CD14-positive monocyte (primary cell): Measurements from ENCODE around the gene KCNJ5. TPM values are rescaled to one million over a fixed set of nuclear protein-coding genes. Genes with fewer than 3 reads are reported as not detected.

Source experiments
- DNase-seq, 3 donors: peaks; one replicate each; pipeline ENCODE4 v3.0.0-alpha.2; 2011 to 2022
- H2AFZ ChIP-seq: 2 replicates; pipeline ENCODE4 v1.6.0; 2012; ENCODE audit warnings: mild to moderate bottlenecking, low read depth, low read length, inconsistent platforms; ENCODE audit not compliant: insufficient read depth, poor library complexity, severe bottlenecking
- H3K27ac ChIP-seq, 2 donors: 1 replicate in 1 of 2; 2 replicates in 1 of 2; pipeline ENCODE4 v1.5.1; 2012 to 2013; ENCODE audit warnings: low read length in 2 of 2, control low read depth in 1 of 2, inconsistent platforms in 1 of 2, low read depth in 1 of 2, mild to moderate bottlenecking in 1 of 2
- H3K27me3 ChIP-seq, 2 donors: one replicate each; pipeline versions ENCODE4 v1.6.0 to v1.6.1; 2011 to 2013; ENCODE audit warnings: low read length in 2 of 2; ENCODE audit not compliant: control insufficient read depth in 2 of 2, insufficient read depth in 2 of 2
- H3K36me3 ChIP-seq, 2 donors: replicated peaks in 1 of 2; 1 replicate in 1 of 2; 2 replicates in 1 of 2; pipeline versions ENCODE4 v1.5.1 to v1.6.1; 2012 to 2013; ENCODE audit warnings: low read length in 2 of 2, control low read depth in 1 of 2, inconsistent platforms in 1 of 2, mild to moderate bottlenecking in 1 of 2; ENCODE audit not compliant: insufficient read depth in 2 of 2, control insufficient read depth in 1 of 2
- H3K4me1 ChIP-seq, 2 donors: 1 replicate in 1 of 2; 2 replicates in 1 of 2; pipeline versions ENCODE4 v1.5.1 to v1.6.1; 2012 to 2013; ENCODE audit warnings: low read length in 2 of 2, control low read depth in 1 of 2, inconsistent platforms in 1 of 2, mild to moderate bottlenecking in 1 of 2, moderate library complexity in 1 of 2; ENCODE audit not compliant: insufficient read depth in 2 of 2, control insufficient read depth in 1 of 2
- H3K4me2 ChIP-seq: replicated peaks from 2 replicates; pipeline ENCODE3; 2012; ENCODE audit warnings: low read length, moderate library complexity, mild to moderate bottlenecking; ENCODE audit not compliant: poor library complexity, severe bottlenecking; ENCODE audit errors: extremely low read depth
- H3K4me3 ChIP-seq, 3 experiments: fragments of 200-600 bp in 1 of 3; sonication (generic) in 1 of 3; replicated peaks in 1 of 3; 1 replicate in 2 of 3; 2 replicates in 1 of 3; pipeline ENCODE4 v1.5.1; 2011 to 2013; ENCODE audit warnings: low read length in 3 of 3, mild to moderate bottlenecking in 3 of 3, control low read depth in 2 of 3, low read depth in 2 of 3, inconsistent platforms in 1 of 3, moderate library complexity in 1 of 3
- H3K79me2 ChIP-seq: 2 replicates; pipeline ENCODE4 v1.6.0; 2012; ENCODE audit warnings: mild to moderate bottlenecking, control low read depth, inconsistent platforms, low read length, moderate library complexity; ENCODE audit not compliant: insufficient read depth
- H3K9ac ChIP-seq: 2 replicates; pipeline ENCODE4 v1.6.0; 2017; ENCODE audit warnings: low read length, mild to moderate bottlenecking; ENCODE audit not compliant: insufficient read depth, poor library complexity, severe bottlenecking
- H3K9me3 ChIP-seq, 2 donors: replicated peaks in 1 of 2; 1 replicate in 1 of 2; 2 replicates in 1 of 2; pipeline versions ENCODE4 v1.5.1 to v1.6.1; 2012 to 2013; ENCODE audit warnings: low read length in 2 of 2, control low read depth in 1 of 2; ENCODE audit not compliant: control insufficient read depth in 1 of 2, insufficient read depth in 1 of 2
- H4K20me1 ChIP-seq: 2 replicates; pipeline ENCODE4 v1.6.0; 2012; ENCODE audit warnings: mild to moderate bottlenecking, low read length, control low read depth, moderate library complexity; ENCODE audit not compliant: insufficient read depth
- H3K27ac Mint-ChIP-seq, 7 donors: one replicate each; pipeline ENCODE4 v1.8.0; 2020; ENCODE audit warnings: mild to moderate bottlenecking in 7 of 7, mixed read lengths in 7 of 7, moderate library complexity in 6 of 7, inconsistent platforms in 2 of 7
- H3K27me3 Mint-ChIP-seq, 3 donors: one replicate each; pipeline ENCODE4 v1.8.0; 2021 to 2022; ENCODE audit warnings: low read depth in 3 of 3, mild to moderate bottlenecking in 3 of 3, mixed read lengths in 3 of 3, moderate library complexity in 3 of 3, inconsistent platforms in 1 of 3
- H3K36me3 Mint-ChIP-seq, 2 donors: one replicate each; pipeline ENCODE4 v1.8.0; 2020; ENCODE audit warnings: mixed read lengths in 2 of 2, inconsistent platforms in 1 of 2, mild to moderate bottlenecking in 1 of 2
- H3K4me1 Mint-ChIP-seq: one replicate; pipeline ENCODE4 v1.8.0; 2020; ENCODE audit warnings: mild to moderate bottlenecking, mixed read lengths
- H3K4me3 Mint-ChIP-seq, 2 donors: one replicate each; pipeline ENCODE4 v1.8.0; 2020; ENCODE audit warnings: mild to moderate bottlenecking in 2 of 2, mixed read lengths in 2 of 2, moderate library complexity in 1 of 2
- H3K9me3 Mint-ChIP-seq, 7 donors: one replicate each; pipeline ENCODE4 v1.8.0; 2020 to 2022; ENCODE audit warnings: mixed read lengths in 7 of 7, mild to moderate bottlenecking in 6 of 7, moderate library complexity in 6 of 7, inconsistent platforms in 2 of 7
- CTCF ChIP-seq: fragments of 200-600 bp; IDR thresholded peaks from one replicate; pipeline ENCODE4 v1.8.0; 2022; ENCODE audit warnings: antibody characterized with exemption, mild to moderate bottlenecking
- WGBS: methylation state at CpG from one replicate; pipeline ENCODE4 v1.1.5; 2013; ENCODE audit warnings: missing lambda C conversion rate; ENCODE audit not compliant: insufficient coverage; 5-methylcytosine and 5-hydroxymethylcytosine counted together
- intact Hi-C, 2 donors: fragments of 100-400 bp; cut with micrococcal nuclease; formaldehyde crosslinking; loops; one replicate each; pipeline versions ENCODE4 v1.15.0 to v1.15.1; 2023
- polyA plus RNA-seq, 3 donors: library from polyadenylated mRNA; depleted of rRNA in 1 of 3; unstranded in 2 of 3; stranded (reverse) in 1 of 3; fragments of 300-500 nt in 2 of 3; fragments of >200 nt in 1 of 3; fragmentation: Illumina TruSeq in 2 of 3; gene quantifications; 1 replicate in 2 of 3; 2 replicates in 1 of 3; pipeline ENCODE4 v1.2.3, GENCODE V29; 2012 to 2021

The KCNJ5 gene
- polyA plus RNA-seq, 3 donors, result 0.03 TPM; not detected in 2

- 84% methylated on average over 10 of the region's 13 CpGs for WGBS
- DNase-seq, result no peak
- no peaks in the 10 kb centered on the region for H3K9me3 Mint-ChIP-seq
These were observed 38.7 kb upstream of the KCNJ5 start for GRCh38 chr11:128852327-128853023.

GRCh38 chr11:128853559-128853958, 37.6 kb upstream of the KCNJ5 start:
- H3K4me3 Mint-ChIP-seq, result no peak overlapping the region

More at GRCh38 chr11:128852327-128853023, 38.7 kb upstream of the KCNJ5 start:
- intact Hi-C loops, result no loop called here
- Histone ChIP-seq H3K79me2 (no peaks in the 10 kb centered on the region), H2AFZ (no peak overlapping the region), H3K4me1 (no peaks in the 10 kb centered on the region), H3K4me2 (no peak overlapping the region), H3K36me3 (no peaks in the 10 kb centered on the region), H3K9me3 (no peaks in the 10 kb centered on the region), H3K9ac (no peak overlapping the region), H4K20me1 (no peaks in the 10 kb centered on the region), H3K4me3 (no peak overlapping the region), H3K27me3 (no peaks in the 10 kb centered on the region), H3K27ac (no peak overlapping the region)
- no peaks in the 10 kb centered on the region for H3K36me3 Mint-ChIP-seq
- no peak overlapping the region for H3K4me3 Mint-ChIP-seq
- no peak for TF ChIP-seq CTCF
- no peak overlapping the region for H3K27ac Mint-ChIP-seq
- peaks cover 2% of the 10 kb centered on the region for H3K4me1 Mint-ChIP-seq
- H3K27me3 Mint-ChIP-seq, result peaks cover 0 to 9% (median 2%) of the 10 kb centered on the region in 3 donors

More at GRCh38 chr11:128853559-128853958, 37.6 kb upstream of the KCNJ5 start:
- H3K27ac ChIP-seq, result no peak overlapping the region
- DNase-seq, result no peak
- Mint-ChIP-seq H3K27ac (no peak overlapping the region), H3K36me3 (no peaks in the 10 kb centered on the region), H3K27me3 (peaks cover 0 to 7% (median 2%) of the 10 kb centered on the region in 3 donors), H3K9me3 (no peaks in the 10 kb centered on the region), H3K4me1 (peaks cover 2% of the 10 kb centered on the region)
- H3K4me3 ChIP-seq, result no peak overlapping the region
- no peaks in the 10 kb centered on the region for H4K20me1 ChIP-seq
- intact Hi-C loops, result no loop called here
- no peaks in the 10 kb centered on the region for H3K9me3 ChIP-seq
- no peaks in the 10 kb centered on the region for H3K4me1 ChIP-seq
- H3K36me3 ChIP-seq, result no peaks in the 10 kb centered on the region
- no peaks in the 10 kb centered on the region for H3K79me2 ChIP-seq
- H2AFZ ChIP-seq, result no peak overlapping the region
- no peak for TF ChIP-seq CTCF
- WGBS, result 3% methylated on average over 4 of the region's 6 CpGs
- H3K4me2 ChIP-seq, result no peak overlapping the region
- H3K9ac ChIP-seq, result no peak overlapping the region
- no peaks in the 10 kb centered on the region for H3K27me3 ChIP-seq
